ENCODE data around the gene TRIM73.
"Not testable (repeated sequence)": the region's sequence is repeated elsewhere in the genome, so short reads cannot be mapped to it uniquely, and the experiment has no call there.

TRIM73 gene

DNA sequence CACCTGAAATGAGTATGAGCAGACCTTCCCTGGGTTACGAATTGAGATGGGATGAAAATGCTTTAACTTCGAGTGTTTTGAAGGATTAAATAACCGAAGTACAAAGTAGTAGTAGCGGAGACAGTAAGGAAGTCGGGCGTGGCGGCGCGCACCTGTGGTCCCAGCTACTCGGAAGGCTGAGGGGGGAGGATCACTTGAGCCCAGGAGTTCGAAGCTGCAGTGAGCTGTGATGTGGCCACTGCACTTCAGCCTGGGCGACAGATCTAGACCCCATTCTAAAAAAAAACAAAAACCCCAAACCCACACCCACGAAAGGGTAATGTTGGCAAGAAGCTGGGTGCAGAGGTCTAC is 15.4 kb downstream of the TRIM73 start:
- not testable (repeated sequence) for H3K9ac ChIP-seq (ENCODE audit: low read length); H3K9me3 ChIP-seq (ENCODE audit: insufficient read depth, low read length); H3K9me2 ChIP-seq (replicated peaks; ENCODE audit: insufficient read depth, low read length); H3K4me3 ChIP-seq (ENCODE audit: insufficient read depth, low read length, poor library complexity, severe bottlenecking); H2AFZ ChIP-seq (ENCODE audit: low read depth, low read length, severe bottlenecking); H3K4me2 ChIP-seq (ENCODE audit: low read depth, low read length, poor library complexity, severe bottlenecking); H3K36me3 ChIP-seq (ENCODE audit: low read length); H3K27ac ChIP-seq (ENCODE audit: low read depth, low read length); H4K20me1 ChIP-seq (ENCODE audit: low read depth, low read length); H3K79me2 ChIP-seq (ENCODE audit: insufficient read depth, low read length); H3F3A ChIP-seq (ENCODE audit: insufficient read depth); H3K27me3 ChIP-seq (ENCODE audit: low read length)

GRCh38 chr7:75414204-75414603 is 18.8 kb downstream of the TRIM73 start:
- not testable (repeated sequence) for H3K9ac ChIP-seq (ENCODE audit: low read length); H3K27me3 ChIP-seq (ENCODE audit: low read length); H4K20me1 ChIP-seq (ENCODE audit: low read depth, low read length); H3K9me3 ChIP-seq (ENCODE audit: insufficient read depth, low read length); H2AFZ ChIP-seq (ENCODE audit: low read depth, low read length, severe bottlenecking); H3K4me2 ChIP-seq (ENCODE audit: low read depth, low read length, poor library complexity, severe bottlenecking); H3F3A ChIP-seq (ENCODE audit: insufficient read depth); H3K27ac ChIP-seq (ENCODE audit: low read depth, low read length); H3K9me2 ChIP-seq (replicated peaks; ENCODE audit: insufficient read depth, low read length); H3K4me3 ChIP-seq (ENCODE audit: insufficient read depth, low read length, poor library complexity, severe bottlenecking); H3K36me3 ChIP-seq (ENCODE audit: low read length); H3K79me2 ChIP-seq (ENCODE audit: insufficient read depth, low read length)

DNA sequence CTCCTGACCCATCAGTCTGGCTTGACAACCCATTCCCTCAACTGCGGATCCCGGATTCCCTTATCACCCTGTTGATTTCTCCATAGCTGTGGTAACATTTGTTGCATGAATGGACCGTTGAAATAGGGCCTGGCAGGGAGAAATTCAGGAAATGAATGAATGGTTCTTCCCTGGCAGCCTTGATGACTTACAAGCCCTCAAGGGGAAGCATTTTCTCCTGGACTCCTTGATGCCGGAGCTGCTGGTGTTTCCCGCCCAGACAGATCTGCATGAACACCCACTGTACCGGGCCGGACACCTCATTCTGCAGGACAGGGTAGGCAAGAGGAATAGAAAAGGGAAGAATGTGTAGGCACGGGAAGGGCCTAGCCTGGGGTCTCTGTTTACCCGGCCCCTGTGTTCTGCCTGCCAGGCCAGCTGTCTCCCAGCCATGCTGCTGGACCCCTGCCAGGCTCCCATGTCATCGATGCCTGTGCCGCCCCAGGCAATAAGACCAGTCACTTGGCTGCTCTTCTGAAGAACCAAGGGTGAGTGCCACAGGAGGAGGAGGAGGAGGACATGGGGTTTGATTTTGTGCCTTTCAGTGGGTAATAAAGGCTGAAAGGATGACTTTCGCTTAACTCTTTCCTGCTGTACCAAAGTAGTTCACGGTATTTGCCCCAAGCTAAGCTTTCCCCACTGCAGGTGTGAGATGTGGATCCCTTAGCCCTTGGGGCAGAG is 19.4 kb downstream of the TRIM73 start:
- H3K79me2 ChIP-seq (ENCODE audit: insufficient read depth, low read length); H3K9me2 ChIP-seq (replicated peaks; ENCODE audit: insufficient read depth, low read length); H3K36me3 ChIP-seq (ENCODE audit: low read length); H2AFZ ChIP-seq (ENCODE audit: low read depth, low read length, severe bottlenecking); H3K27ac ChIP-seq (ENCODE audit: low read depth, low read length); H3K9ac ChIP-seq (ENCODE audit: low read length); H3F3A ChIP-seq (ENCODE audit: insufficient read depth); H3K4me2 ChIP-seq (ENCODE audit: low read depth, low read length, poor library complexity, severe bottlenecking); H3K9me3 ChIP-seq (ENCODE audit: insufficient read depth, low read length); H3K27me3 ChIP-seq (ENCODE audit: low read length); H3K4me3 ChIP-seq (ENCODE audit: insufficient read depth, low read length, poor library complexity, severe bottlenecking); H4K20me1 ChIP-seq (ENCODE audit: low read depth, low read length): not testable (repeated sequence)

DNA sequence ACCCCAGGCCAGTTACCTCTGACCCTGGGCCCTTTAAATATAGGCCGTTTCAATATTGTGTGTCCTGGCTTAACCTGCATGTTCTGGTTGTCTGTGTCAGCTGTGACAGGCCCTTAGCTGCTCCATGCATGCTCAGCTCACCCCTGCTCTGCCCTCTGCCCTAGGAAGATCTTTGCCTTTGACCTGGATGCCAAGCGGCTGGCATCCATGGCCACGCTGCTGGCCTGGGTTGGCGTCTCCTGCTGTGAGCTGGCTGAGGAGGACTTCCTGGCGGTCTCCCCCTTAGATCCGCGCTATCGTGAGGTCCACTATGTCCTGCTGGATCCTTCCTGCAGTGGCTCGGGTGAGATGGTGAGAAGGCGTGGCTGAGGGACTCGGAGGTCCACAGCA is 20.0 kb downstream of the TRIM73 start:
- not testable (repeated sequence) for H3F3A ChIP-seq (ENCODE audit: insufficient read depth); H3K4me3 ChIP-seq (ENCODE audit: insufficient read depth, low read length, poor library complexity, severe bottlenecking); H3K79me2 ChIP-seq (ENCODE audit: insufficient read depth, low read length); H3K36me3 ChIP-seq (ENCODE audit: low read length); H3K27ac ChIP-seq (ENCODE audit: low read depth, low read length); H3K9me3 ChIP-seq (ENCODE audit: insufficient read depth, low read length); H2AFZ ChIP-seq (ENCODE audit: low read depth, low read length, severe bottlenecking); H3K9me2 ChIP-seq (replicated peaks; ENCODE audit: insufficient read depth, low read length); H3K9ac ChIP-seq (ENCODE audit: low read length); H3K4me2 ChIP-seq (ENCODE audit: low read depth, low read length, poor library complexity, severe bottlenecking); H3K27me3 ChIP-seq (ENCODE audit: low read length); H4K20me1 ChIP-seq (ENCODE audit: low read depth, low read length)

DNA sequence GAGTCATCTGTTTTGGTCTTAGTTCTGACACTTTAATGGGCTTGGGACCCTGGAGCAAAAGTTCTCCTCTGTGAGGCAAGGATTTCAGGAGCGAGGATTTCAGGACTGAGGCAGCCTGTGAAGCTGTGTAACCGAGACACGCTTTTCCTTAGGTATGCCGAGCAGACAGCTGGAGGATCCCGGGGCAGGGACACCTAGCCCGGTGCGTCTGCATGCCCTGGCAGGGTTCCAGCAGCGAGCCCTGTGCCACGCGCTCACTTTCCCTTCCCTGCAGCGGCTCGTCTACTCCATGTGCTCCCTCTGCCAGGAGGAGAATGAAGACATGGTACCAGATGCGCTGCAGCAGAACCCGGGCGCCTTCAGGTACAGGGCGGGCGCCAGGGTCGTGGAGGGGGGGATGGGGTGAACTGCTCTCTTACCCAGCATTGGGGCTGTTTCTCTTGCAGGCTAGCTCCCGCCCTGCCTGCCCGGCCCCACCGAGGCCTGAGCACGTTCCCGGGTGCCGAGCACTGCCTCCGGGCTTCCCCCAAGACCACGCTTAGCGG is 20.5 kb downstream of the TRIM73 start:
- not testable (repeated sequence) for H3K9ac ChIP-seq (ENCODE audit: low read length); H3K9me2 ChIP-seq (replicated peaks; ENCODE audit: insufficient read depth, low read length); H4K20me1 ChIP-seq (ENCODE audit: low read depth, low read length); H3K27me3 ChIP-seq (ENCODE audit: low read length); H3K9me3 ChIP-seq (ENCODE audit: insufficient read depth, low read length); H2AFZ ChIP-seq (ENCODE audit: low read depth, low read length, severe bottlenecking); H3F3A ChIP-seq (ENCODE audit: insufficient read depth); H3K27ac ChIP-seq (ENCODE audit: low read depth, low read length); H3K4me3 ChIP-seq (ENCODE audit: insufficient read depth, low read length, poor library complexity, severe bottlenecking); H3K4me2 ChIP-seq (ENCODE audit: low read depth, low read length, poor library complexity, severe bottlenecking); H3K79me2 ChIP-seq (ENCODE audit: insufficient read depth, low read length); H3K36me3 ChIP-seq (ENCODE audit: low read length)

- H3K4me3 ChIP-seq (ENCODE audit: insufficient read depth, low read length, poor library complexity, severe bottlenecking); H3K9me2 ChIP-seq (replicated peaks; ENCODE audit: insufficient read depth, low read length); H2AFZ ChIP-seq (ENCODE audit: low read depth, low read length, severe bottlenecking); H3F3A ChIP-seq (ENCODE audit: insufficient read depth); H4K20me1 ChIP-seq (ENCODE audit: low read depth, low read length); H3K4me2 ChIP-seq (ENCODE audit: low read depth, low read length, poor library complexity, severe bottlenecking); H3K9ac ChIP-seq (ENCODE audit: low read length); H3K79me2 ChIP-seq (ENCODE audit: insufficient read depth, low read length); H3K36me3 ChIP-seq (ENCODE audit: low read length); H3K27me3 ChIP-seq (ENCODE audit: low read length); H3K9me3 ChIP-seq (ENCODE audit: insufficient read depth, low read length); H3K27ac ChIP-seq (ENCODE audit: low read depth, low read length): not testable (repeated sequence)
Measured at GRCh38 chr7:75416787-75417186, 21.4 kb downstream of the TRIM73 start.

GRCh38 chr7:75418292-75418858 is 22.9 kb downstream of the TRIM73 start:
- not testable (repeated sequence) for H3K79me2 ChIP-seq (ENCODE audit: insufficient read depth, low read length); H3K9me2 ChIP-seq (replicated peaks; ENCODE audit: insufficient read depth, low read length); H3F3A ChIP-seq (ENCODE audit: insufficient read depth); H3K9ac ChIP-seq (ENCODE audit: low read length); H3K27me3 ChIP-seq (ENCODE audit: low read length); H2AFZ ChIP-seq (ENCODE audit: low read depth, low read length, severe bottlenecking); H3K4me3 ChIP-seq (ENCODE audit: insufficient read depth, low read length, poor library complexity, severe bottlenecking); H3K36me3 ChIP-seq (ENCODE audit: low read length); H3K9me3 ChIP-seq (ENCODE audit: insufficient read depth, low read length); H3K4me2 ChIP-seq (ENCODE audit: low read depth, low read length, poor library complexity, severe bottlenecking); H4K20me1 ChIP-seq (ENCODE audit: low read depth, low read length); H3K27ac ChIP-seq (ENCODE audit: low read depth, low read length)

DNA sequence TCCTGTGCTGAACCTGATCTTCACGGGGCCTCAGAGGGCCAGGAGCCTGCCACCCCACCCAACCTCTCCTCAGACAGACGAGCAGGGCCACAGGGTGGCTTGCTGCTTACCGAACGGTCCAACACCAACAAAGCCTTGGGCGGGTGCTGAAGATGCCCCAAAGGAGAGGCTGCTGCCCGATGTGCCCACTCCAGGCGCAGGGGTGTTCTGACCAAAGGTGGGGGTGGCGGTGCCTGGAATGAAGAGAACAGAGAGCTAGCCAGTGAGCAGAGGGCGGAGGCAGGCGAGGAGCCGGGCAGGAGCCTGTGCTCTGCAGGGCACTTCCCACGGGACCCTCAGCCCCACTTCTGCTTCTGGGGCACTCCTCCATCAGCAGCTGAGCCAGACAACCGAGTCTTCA is 23.8 kb downstream of the TRIM73 start:
- H3K4me2 ChIP-seq (ENCODE audit: low read depth, low read length, poor library complexity, severe bottlenecking); H3K27me3 ChIP-seq (ENCODE audit: low read length); H3K27ac ChIP-seq (ENCODE audit: low read depth, low read length); H3K4me3 ChIP-seq (ENCODE audit: insufficient read depth, low read length, poor library complexity, severe bottlenecking); H3K9me2 ChIP-seq (replicated peaks; ENCODE audit: insufficient read depth, low read length); H3K9ac ChIP-seq (ENCODE audit: low read length); H2AFZ ChIP-seq (ENCODE audit: low read depth, low read length, severe bottlenecking); H4K20me1 ChIP-seq (ENCODE audit: low read depth, low read length); H3K36me3 ChIP-seq (ENCODE audit: low read length); H3K9me3 ChIP-seq (ENCODE audit: insufficient read depth, low read length); H3F3A ChIP-seq (ENCODE audit: insufficient read depth); H3K79me2 ChIP-seq (ENCODE audit: insufficient read depth, low read length): not testable (repeated sequence)

All from SU-DHL-6 (cell line).